ENCODE results near the gene TBCA.
"Not testable (repeated sequence)": the region's sequence is repeated elsewhere in the genome, so short reads cannot be mapped to it uniquely, and the experiment has no call there.

Gene TBCA

GRCh38 chr5:77718934-77719610, 57.1 kb downstream of the TBCA start:
- DNase-seq (ENCODE audit: extremely low read depth in 1 of 2, low read depth in 1 of 2), result no peak

GRCh38 chr5:77709993-77710685, 66.0 kb downstream of the TBCA start:
- DNase-seq (ENCODE audit: extremely low read depth in 1 of 2, low read depth in 1 of 2), result no peak

GRCh38 chr5:77709340-77709739, 66.8 kb downstream of the TBCA start:
- DNase-seq (ENCODE audit: extremely low read depth in 1 of 2, low read depth in 1 of 2), result no peak

- DNase-seq (ENCODE audit: extremely low read depth in 1 of 2, low read depth in 1 of 2), result no peak
Observed at GRCh38 chr5:77707791-77708190, 68.3 kb downstream of the TBCA start.

GRCh38 chr5:77699569-77699968, 76.6 kb downstream of the TBCA start:
- DNase-seq (ENCODE audit: extremely low read depth in 1 of 2, low read depth in 1 of 2), result not testable (repeated sequence)

GRCh38 chr5:77698920-77699319, 77.2 kb downstream of the TBCA start:
- DNase-seq (ENCODE audit: extremely low read depth in 1 of 2, low read depth in 1 of 2), result no peak

GRCh38 chr5:77697692-77698091, 78.4 kb downstream of the TBCA start:
- no peak for DNase-seq (ENCODE audit: extremely low read depth in 1 of 2, low read depth in 1 of 2)

GRCh38 chr5:77696120-77696519, 80.0 kb downstream of the TBCA start:
- no peak for DNase-seq (ENCODE audit: extremely low read depth in 1 of 2, low read depth in 1 of 2)

- DNase-seq (ENCODE audit: extremely low read depth in 1 of 2, low read depth in 1 of 2), result no peak
Observed at GRCh38 chr5:77693913-77694312, 82.2 kb downstream of the TBCA start.

- DNase-seq (ENCODE audit: extremely low read depth in 1 of 2, low read depth in 1 of 2), result no peak
Observed at GRCh38 chr5:77683171-77683732, 92.9 kb downstream of the TBCA start.

- DNase-seq (ENCODE audit: extremely low read depth in 1 of 2, low read depth in 1 of 2), result no peak
Observed at GRCh38 chr5:77670526-77670925, 105.6 kb downstream of the TBCA start.

GRCh38 chr5:77669677-77670076, 106.5 kb downstream of the TBCA start:
- no peak for DNase-seq (ENCODE audit: extremely low read depth in 1 of 2, low read depth in 1 of 2)

GRCh38 chr5:77663090-77663863, 112.9 kb downstream of the TBCA start:
- DNase-seq (ENCODE audit: extremely low read depth in 1 of 2, low read depth in 1 of 2), result no peak

GRCh38 chr5:77662635-77663034, 113.5 kb downstream of the TBCA start:
- DNase-seq (ENCODE audit: extremely low read depth in 1 of 2, low read depth in 1 of 2), result no peak

- no peak for DNase-seq (ENCODE audit: extremely low read depth in 1 of 2, low read depth in 1 of 2)
Observed at GRCh38 chr5:77658662-77659061, 117.5 kb downstream of the TBCA start.

- no peak for DNase-seq (ENCODE audit: extremely low read depth in 1 of 2, low read depth in 1 of 2)
Observed at GRCh38 chr5:77651343-77651742, 124.8 kb downstream of the TBCA start.

- no peak for DNase-seq (ENCODE audit: extremely low read depth in 1 of 2, low read depth in 1 of 2)
Observed at GRCh38 chr5:77650686-77651085, 125.5 kb downstream of the TBCA start.

GRCh38 chr5:77649776-77650175, 126.4 kb downstream of the TBCA start:
- no peak for DNase-seq (ENCODE audit: extremely low read depth in 1 of 2, low read depth in 1 of 2)

GRCh38 chr5:77645995-77646639, 130.0 kb downstream of the TBCA start:
- DNase-seq (ENCODE audit: extremely low read depth in 1 of 2, low read depth in 1 of 2), result no peak

- DNase-seq (ENCODE audit: extremely low read depth in 1 of 2, low read depth in 1 of 2), result peak in 1 of 2 donors; percentile 22
Observed at GRCh38 chr5:77645158-77645994, 130.8 kb downstream of the TBCA start.
